ENCODE results near the gene CASP14.
"Not testable (repeated sequence)": the region's sequence is repeated elsewhere in the genome, so short reads cannot be mapped to it uniquely, and the experiment has no call there.

Gene CASP14

GRCh38 chr19:15074371-15074770, 25.1 kb downstream of the CASP14 start:
- DNase-seq = no peak

DNA sequence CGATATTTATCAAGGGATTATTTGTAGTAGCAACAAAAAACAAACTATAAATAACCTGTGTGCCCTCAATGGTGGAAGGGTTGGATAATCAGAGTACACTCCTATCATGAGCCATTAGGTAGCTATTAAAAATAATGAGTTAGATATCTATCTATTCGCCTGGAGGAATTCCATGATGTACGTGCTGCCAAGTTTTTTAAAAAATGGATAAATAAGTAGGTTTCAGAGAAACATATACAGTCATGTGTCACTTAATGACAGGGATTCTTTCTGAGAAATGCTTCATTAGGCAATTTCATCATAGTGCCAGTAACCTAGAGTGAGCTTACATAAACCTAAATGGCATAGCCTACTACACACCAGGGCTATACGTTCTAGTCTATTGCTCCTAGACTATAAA, 26.5 kb downstream of the CASP14 start:
- DNase-seq = no peak

DNA sequence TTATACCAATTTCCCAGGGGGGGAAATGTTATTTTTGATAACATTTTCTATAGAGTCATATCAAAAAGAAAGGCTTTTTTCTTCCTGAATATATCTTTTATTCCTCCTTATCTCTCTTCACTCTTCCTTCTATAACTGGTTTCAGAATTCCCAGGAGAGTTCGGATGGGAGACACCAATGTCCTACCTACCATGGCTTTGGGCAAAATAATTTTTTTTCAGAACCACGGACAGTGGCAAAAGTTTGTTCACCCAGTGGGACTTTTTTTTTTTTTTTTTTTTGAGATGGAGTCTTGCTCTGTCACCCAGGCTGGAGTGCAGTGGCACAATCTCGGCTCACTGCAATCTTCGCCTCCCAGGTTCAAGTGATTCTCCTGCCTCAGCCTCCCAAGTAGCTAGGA, 30.7 kb downstream of the CASP14 start:
- DNase-seq = not testable (repeated sequence)

DNA sequence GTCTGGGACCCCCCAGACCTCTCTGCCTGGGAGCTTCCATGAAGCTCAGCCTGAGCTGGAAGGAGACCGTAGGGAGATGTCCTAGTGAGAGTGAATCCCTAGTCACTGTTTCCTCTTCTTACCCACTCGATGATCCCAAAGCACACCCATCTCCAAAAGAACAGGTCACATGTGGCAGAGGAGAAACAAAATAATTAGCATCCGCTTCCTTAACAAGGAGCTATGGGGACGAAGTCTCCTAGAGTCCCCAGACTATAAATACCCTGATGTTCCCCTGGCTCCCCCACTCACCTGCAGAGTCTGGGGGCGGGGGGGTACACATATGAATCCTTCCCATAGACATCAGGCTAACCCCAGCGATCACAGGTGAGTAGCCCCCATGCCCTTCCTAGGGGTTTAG, 32.6 kb downstream of the CASP14 start, which contains the start of gene OR1I1:
TSS of gene OR1I1 (plus strand) at position 301 of the 400 bp plus-strand sequence. CDS start 4,855 bp downstream, outside the sequence.
- no peak for DNase-seq

DNA sequence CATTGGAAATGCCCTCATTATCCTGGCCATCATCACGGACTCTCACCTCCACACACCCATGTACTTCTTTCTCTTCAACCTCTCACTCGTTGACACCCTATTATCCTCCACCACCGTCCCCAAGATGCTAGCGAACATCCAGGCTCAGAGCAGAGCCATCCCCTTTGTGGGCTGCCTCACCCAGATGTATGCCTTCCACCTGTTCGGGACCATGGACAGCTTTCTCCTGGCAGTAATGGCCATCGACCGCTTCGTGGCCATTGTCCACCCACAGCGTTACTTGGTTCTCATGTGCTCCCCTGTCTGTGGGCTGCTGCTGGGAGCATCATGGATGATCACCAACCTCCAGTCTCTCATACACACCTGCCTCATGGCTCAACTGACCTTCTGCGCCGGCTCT, 37.9 kb downstream of the CASP14 start:
- DNase-seq = no peak

GRCh38 chr19:15091918-15092753, 42.9 kb downstream of the CASP14 start:
- DNase-seq = peak; percentile 59

DNA sequence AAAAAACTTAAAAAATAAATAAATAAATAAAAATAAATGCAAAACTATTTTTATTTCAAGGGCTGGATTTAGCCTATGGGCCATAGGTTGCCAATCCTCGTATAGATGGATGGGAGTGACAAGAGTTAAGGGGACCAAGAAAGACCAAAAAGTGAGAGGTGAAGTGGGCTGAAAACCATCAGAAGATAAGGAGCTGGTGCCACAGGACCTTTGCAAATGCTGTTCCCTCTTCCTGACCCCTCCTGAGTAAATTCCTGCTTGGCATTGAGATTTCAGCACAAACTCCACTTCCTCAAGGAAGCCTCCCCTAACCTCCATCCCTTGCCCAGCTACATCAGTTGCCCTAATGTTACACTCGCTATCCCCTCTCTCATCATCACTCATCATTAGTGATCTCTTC, 43.7 kb downstream of the CASP14 start:
- no peak for DNase-seq

- DNase-seq = no peak
These were observed 46.9 kb downstream of the CASP14 start for GRCh38 chr19:15096223-15096622.

- DNase-seq = not testable (repeated sequence)
These were observed 48.7 kb downstream of the CASP14 start for GRCh38 chr19:15097980-15098379.

GRCh38 chr19:15098460-15098859, 49.2 kb downstream of the CASP14 start:
- DNase-seq = no peak

DNA sequence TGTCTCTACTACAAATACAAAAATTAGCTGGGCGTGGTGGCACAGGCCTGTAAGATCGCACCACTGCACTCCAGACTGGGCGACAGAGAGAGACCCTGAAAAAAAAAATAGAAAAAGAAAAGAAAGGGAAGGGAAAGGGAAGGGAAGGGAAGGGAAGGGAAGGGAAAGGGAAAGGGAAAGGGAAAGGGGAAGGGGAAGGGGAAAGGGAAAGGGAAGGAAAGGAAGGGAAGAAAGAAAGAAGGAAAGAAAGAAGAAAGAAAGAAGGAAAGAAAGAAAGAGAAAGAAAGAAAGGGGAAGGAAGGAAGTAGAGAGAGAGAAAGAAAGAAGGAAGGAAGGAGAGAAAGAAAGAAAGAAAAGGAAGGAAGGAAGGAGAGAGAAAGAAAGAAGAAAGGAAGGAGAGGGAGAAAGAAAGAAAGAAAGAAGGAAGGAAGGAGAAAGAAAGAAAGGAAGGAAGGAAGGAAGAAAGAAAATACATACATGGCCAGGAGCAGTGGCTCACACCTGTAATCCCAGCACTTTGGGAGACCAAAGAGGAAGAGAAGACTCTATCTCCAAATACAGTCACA, 49.8 kb downstream of the CASP14 start:
- DNase-seq = no peak

DNA sequence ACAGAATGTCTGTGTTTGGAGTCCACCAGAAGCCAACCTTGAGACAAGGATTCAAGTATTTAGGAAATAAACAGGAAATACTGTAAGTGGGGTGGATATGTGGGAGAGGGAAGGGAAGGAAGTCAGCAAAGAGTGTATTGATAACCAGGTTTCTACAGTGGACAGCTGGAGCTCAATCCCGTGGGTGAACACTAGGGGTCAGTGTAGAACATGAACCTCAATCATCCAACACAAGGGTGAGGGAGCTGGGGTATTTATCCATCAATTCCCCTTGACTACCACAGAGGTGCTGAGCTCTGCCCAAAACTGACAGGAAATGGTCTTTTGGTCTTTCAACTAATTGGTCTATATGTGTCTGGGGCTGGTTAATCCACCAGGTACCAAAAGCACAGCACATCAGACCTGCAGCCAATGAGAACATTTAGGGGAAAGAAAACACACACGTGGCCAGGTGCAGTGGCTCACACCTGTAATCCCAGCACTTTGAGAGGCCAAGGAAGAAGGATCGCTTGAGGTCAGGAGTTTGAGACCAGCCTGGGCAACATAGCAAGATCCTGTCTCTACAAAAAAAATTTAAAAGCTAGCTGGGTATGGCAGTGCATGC, 52.3 kb downstream of the CASP14 start:
- DNase-seq = no peak

DNA sequence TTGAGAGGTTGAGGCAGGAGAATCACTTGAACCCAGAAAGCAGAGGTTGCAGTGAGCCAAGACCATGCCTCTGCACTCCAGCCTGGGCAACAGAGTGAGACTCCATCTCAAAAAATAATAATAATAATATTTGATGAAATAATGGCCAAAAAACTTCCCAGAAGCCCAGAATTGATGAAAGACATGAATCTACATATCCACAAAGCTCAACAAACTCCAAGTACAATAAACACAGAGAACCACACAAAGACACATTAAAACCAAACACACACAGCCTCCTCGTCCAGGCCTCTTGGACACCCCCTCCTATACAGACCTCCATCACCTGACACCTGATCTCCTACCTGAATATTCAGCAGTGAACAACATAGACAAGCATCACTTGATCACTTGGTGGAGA, 54.7 kb downstream of the CASP14 start:
- DNase-seq = no peak

GRCh38 chr19:15104411-15104810, 55.1 kb downstream of the CASP14 start:
- no peak for DNase-seq

GRCh38 chr19:15105044-15105443, 55.8 kb downstream of the CASP14 start:
- no peak for DNase-seq

GRCh38 chr19:15107061-15108010, 58.1 kb downstream of the CASP14 start, which contains the start of gene SYDE1:
TSS of gene SYDE1 (plus strand) at chr19:15107401. CDS start at chr19:15107434, 33 bp downstream.
- peak; percentile 57 for DNase-seq

Measured in HCEC 1CT (cell line).